PC-9 (cell line): ENCODE results near the gene SLC18A3. TPM values are rescaled to one million over a fixed set of nuclear protein-coding genes. Genes with fewer than 3 reads are reported as not detected.

Experiments used
- BruUV-seq: library from RNA; stranded (reverse); fragments of 400-500 nt; replicated peaks from 2 replicates; lab custom pipeline; 2021; lab: Mats Ljungman, UMichigan
- CTCF ChIA-PET: fragments of 300-600 bp; sonication (Branson Sonifier 250); formaldehyde crosslinking; loops from one replicate; lab custom pipeline; 2022; ENCODE audit warnings: antibody characterized with exemption; lab: Charles Lee
- POLR2A ChIA-PET: fragments of 300-600 bp; sonication (Branson Sonifier 250); formaldehyde crosslinking; loops from one replicate; lab custom pipeline; 2022; ENCODE audit warnings: antibody characterized with exemption; ENCODE audit not compliant: unreplicated experiment; lab: Charles Lee
- DNase-seq, 2 experiments: peaks; one replicate each; pipeline versions ENCODE4 v3.0.0 to v3.0.0-alpha.2; 2015 to 2022; ENCODE audit warnings: mixed read lengths in 1 of 2
- H2AFZ ChIP-seq: fragments of 200-600 bp; sonication (generic); 2 replicates; pipeline ENCODE4 v1.8.1; 2017; ENCODE audit warnings: antibody characterized with exemption
- H3F3A ChIP-seq: fragments of 200-600 bp; sonication (generic); 2 replicates; pipeline ENCODE4 v1.8.1; 2017; ENCODE audit warnings: antibody characterized with exemption, mild to moderate bottlenecking, low read depth; ENCODE audit not compliant: insufficient read depth
- H3K27ac ChIP-seq: fragments of 200-600 bp; sonication (generic); 2 replicates; pipeline ENCODE4 v1.6.1; 2016; ENCODE audit warnings: mixed run types
- H3K27me3 ChIP-seq: fragments of 200-600 bp; sonication (generic); 2 replicates; pipeline ENCODE4 v1.6.1; 2016; ENCODE audit warnings: low read depth, mixed run types; ENCODE audit not compliant: insufficient read depth
- H3K36me3 ChIP-seq: fragments of 200-600 bp; sonication (generic); 2 replicates; pipeline ENCODE4 v1.6.1; 2016; ENCODE audit warnings: low read depth, mixed run types
- H3K4me1 ChIP-seq: fragments of 200-600 bp; sonication (generic); replicated peaks from 2 replicates; pipeline ENCODE4 v1.6.1; 2016; ENCODE audit warnings: mixed run types; ENCODE audit not compliant: insufficient read depth
- H3K4me2 ChIP-seq: fragments of 200-600 bp; sonication (generic); 2 replicates; pipeline ENCODE4 v1.6.1; 2017; ENCODE audit warnings: mixed run types
- H3K4me3 ChIP-seq: fragments of 200-600 bp; sonication (generic); 2 replicates; pipeline ENCODE4 v1.6.1; 2016; ENCODE audit warnings: mixed run types
- H3K79me2 ChIP-seq: fragments of 200-600 bp; sonication (generic); 2 replicates; pipeline ENCODE4 v1.6.1; 2017; ENCODE audit warnings: low read depth, mixed run types
- H3K9me2 ChIP-seq: fragments of 200-600 bp; sonication (generic); 2 replicates; pipeline ENCODE4 v1.8.1; 2017; ENCODE audit warnings: mild to moderate bottlenecking; ENCODE audit not compliant: insufficient read depth
- H3K9me3 ChIP-seq: fragments of 200-600 bp; sonication (generic); 2 replicates; pipeline ENCODE4 v1.8.1; 2016; ENCODE audit warnings: low read depth; ENCODE audit not compliant: insufficient read depth
- H4K20me1 ChIP-seq: fragments of 200-600 bp; sonication (generic); 2 replicates; pipeline ENCODE4 v1.8.1; 2017; ENCODE audit not compliant: insufficient read depth
- EZH2 ChIP-seq: fragments of 200-600 bp; sonication (generic); IDR thresholded peaks from 2 replicates; pipeline ENCODE4 v1.8.0; 2017; ENCODE audit warnings: antibody characterized with exemption, low read depth
- intact Hi-C: fragments of 100-400 bp; cut with micrococcal nuclease; formaldehyde crosslinking; loops from one replicate; pipeline ENCODE4 v1.10.0; 2022; ENCODE audit not compliant: unreplicated experiment
- total RNA-seq: library from RNA; stranded (reverse); gene quantifications from 2 replicates; pipeline ENCODE4 v1.2.3, GENCODE V29; 2021
- TF ChIP-seq, protein P1 (sequence below): fragments of 200-600 bp; sonication (generic); conservative IDR thresholded peaks from 2 replicates; pipeline ENCODE4 v1.6.1; 2017; ENCODE audit warnings: mixed run types, antibody characterized with exemption, mild to moderate bottlenecking, moderate library complexity

Gene SLC18A3
- total RNA-seq, 1 experiment from 2014 or later, result not detected

DNA sequence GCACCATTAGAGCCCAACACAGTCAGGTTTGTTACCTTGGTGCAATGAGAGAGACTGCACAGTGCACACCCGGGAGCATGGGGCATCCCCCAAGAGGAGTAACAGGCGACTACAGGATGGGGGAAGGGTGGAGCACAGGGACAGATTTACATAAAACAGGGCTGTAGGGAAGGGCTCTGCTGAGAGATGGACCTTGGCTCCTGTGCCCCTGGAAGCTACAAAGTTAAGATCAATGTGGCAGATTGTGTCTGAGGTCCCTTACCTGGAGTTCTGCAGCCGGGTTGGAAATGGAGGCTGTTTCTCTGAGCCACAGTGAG is 13.7 kb upstream of the SLC18A3 start:
- Histone ChIP-seq H2AFZ (no peak overlapping the region), H3K27ac (no peak overlapping the region), H3K9me2 (no peaks in the 10 kb centered on the region), H3F3A (no peaks in the 10 kb centered on the region), H3K9me3 (no peaks in the 10 kb centered on the region), H3K36me3 (no peaks in the 10 kb centered on the region), H3K4me2 (no peak overlapping the region), H3K79me2 (no peaks in the 10 kb centered on the region), H3K4me3 (no peak overlapping the region), H3K4me1 (no peaks in the 10 kb centered on the region), H3K27me3 (no peaks in the 10 kb centered on the region), H4K20me1 (no peaks in the 10 kb centered on the region)
- ChIA-PET POLR2A (no interaction called here), CTCF (no interaction called here)
- intact Hi-C loops, result no loop called here
- DNase-seq, result no peak
- TF ChIP-seq, protein P1, sequence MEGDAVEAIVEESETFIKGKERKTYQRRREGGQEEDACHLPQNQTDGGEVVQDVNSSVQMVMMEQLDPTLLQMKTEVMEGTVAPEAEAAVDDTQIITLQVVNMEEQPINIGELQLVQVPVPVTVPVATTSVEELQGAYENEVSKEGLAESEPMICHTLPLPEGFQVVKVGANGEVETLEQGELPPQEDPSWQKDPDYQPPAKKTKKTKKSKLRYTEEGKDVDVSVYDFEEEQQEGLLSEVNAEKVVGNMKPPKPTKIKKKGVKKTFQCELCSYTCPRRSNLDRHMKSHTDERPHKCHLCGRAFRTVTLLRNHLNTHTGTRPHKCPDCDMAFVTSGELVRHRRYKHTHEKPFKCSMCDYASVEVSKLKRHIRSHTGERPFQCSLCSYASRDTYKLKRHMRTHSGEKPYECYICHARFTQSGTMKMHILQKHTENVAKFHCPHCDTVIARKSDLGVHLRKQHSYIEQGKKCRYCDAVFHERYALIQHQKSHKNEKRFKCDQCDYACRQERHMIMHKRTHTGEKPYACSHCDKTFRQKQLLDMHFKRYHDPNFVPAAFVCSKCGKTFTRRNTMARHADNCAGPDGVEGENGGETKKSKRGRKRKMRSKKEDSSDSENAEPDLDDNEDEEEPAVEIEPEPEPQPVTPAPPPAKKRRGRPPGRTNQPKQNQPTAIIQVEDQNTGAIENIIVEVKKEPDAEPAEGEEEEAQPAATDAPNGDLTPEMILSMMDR, result no peak
- TF ChIP-seq EZH2, result no peak
- BruUV-seq, result no TSS peak

DNA sequence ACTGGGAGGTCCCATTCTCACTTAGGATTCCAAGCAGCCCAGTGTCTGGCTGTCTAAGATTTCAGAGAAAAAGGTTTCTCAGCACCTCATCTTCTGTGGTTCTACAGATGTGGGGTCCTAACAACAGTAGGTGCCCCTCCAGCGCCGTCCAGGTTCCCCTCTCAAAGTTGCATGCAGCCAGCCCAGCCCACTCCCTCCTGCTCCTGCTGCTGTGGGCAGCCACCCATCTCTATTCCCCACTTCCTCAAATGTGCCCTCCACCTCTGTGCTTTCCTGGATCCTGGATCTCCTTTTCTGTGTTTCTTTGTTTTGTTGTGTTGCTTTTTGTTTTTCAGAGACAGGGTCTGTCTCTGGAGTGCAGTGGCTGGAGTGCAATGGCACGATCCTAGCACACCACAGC is 13.3 kb upstream of the SLC18A3 start:
- no TSS peak for BruUV-seq
- H3K27me3 ChIP-seq, result no peaks in the 10 kb centered on the region
- no peaks in the 10 kb centered on the region for H3K9me3 ChIP-seq
- H4K20me1 ChIP-seq, result no peaks in the 10 kb centered on the region
- H3K4me1 ChIP-seq, result no peaks in the 10 kb centered on the region
- no peaks in the 10 kb centered on the region for H3F3A ChIP-seq
- TF ChIP-seq, protein P1, result no peak
- no peak for TF ChIP-seq EZH2
- ChIA-PET CTCF (no interaction called here), POLR2A (no interaction called here)
- no peak overlapping the region for H3K4me3 ChIP-seq
- H3K36me3 ChIP-seq, result no peaks in the 10 kb centered on the region
- no peak overlapping the region for H3K27ac ChIP-seq
- intact Hi-C loops, result no loop called here
- H3K4me2 ChIP-seq, result no peak overlapping the region
- no peak for DNase-seq
- H2AFZ ChIP-seq, result no peak overlapping the region
- no peaks in the 10 kb centered on the region for H3K9me2 ChIP-seq
- H3K79me2 ChIP-seq, result no peaks in the 10 kb centered on the region

DNA sequence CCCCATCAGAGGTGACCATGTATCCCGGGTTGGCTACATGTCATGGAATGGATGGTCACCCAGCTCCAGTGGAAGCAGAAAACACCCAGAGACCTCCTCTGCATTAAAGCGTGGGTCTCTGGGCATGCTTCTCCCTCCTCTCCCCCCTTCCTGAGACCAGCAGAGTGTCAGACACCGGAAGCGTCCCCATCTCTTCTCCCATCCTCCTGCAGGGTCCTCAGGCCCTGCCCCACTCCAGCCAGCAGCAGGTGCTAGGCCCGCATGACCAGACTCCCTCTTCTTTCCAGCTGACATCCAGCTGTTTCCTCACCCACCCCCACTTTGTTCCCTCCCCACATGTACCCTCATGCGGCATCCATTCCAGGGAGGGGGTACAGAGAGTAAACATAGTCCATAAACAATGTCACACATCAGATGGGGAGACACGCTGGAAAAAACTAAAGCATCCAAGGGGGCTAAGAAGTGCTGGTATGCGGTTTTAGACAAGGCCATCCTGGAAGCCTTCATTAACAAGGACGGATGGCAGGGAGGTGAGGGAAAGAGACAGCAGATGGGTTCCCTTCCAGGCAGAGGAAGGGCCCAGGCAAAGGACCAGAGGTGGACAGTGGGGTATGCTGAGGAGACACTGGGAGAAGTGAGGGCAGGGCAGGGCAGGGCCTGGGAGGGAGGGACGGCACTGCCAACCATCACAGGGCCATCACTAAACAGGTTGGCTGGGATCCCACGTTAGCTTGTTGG is 12.5 kb upstream of the SLC18A3 start:
- ChIA-PET CTCF (no interaction called here), POLR2A (no interaction called here)
- Histone ChIP-seq H3K4me2 (no peak overlapping the region), H3K4me3 (no peak overlapping the region), H3F3A (no peaks in the 10 kb centered on the region), H3K9me3 (no peaks in the 10 kb centered on the region), H3K4me1 (no peaks in the 10 kb centered on the region), H3K36me3 (no peaks in the 10 kb centered on the region), H3K27ac (no peak overlapping the region), H2AFZ (no peak overlapping the region), H4K20me1 (no peaks in the 10 kb centered on the region), H3K27me3 (no peaks in the 10 kb centered on the region), H3K79me2 (no peaks in the 10 kb centered on the region), H3K9me2 (no peaks in the 10 kb centered on the region)
- BruUV-seq, result no TSS peak
- no peak for DNase-seq
- intact Hi-C loops, result no loop called here
- TF ChIP-seq EZH2, result no peak
- TF ChIP-seq, protein P1, result no peak
